Naive thymus-derived CD4-positive, alpha-beta T cell (primary cell): ENCODE results near the gene KANSL1L. TPM values are rescaled to one million over a fixed set of nuclear protein-coding genes. Genes with fewer than 3 reads are reported as not detected.

ENCODE experiments used
- ATAC-seq: fragments of 150-1000 bp; cut with Tn5 transposase; 2 replicates; pipeline ENCODE4 v1.10.0; 2021; ENCODE audit warnings: mild to moderate bottlenecking, moderate library complexity
- CTCF ChIA-PET: fragments of 350-600 bp; sonication (Branson Sonifier 250); formaldehyde crosslinking; loops from one replicate; lab custom pipeline; 2021; ENCODE audit warnings: antibody characterized with exemption; lab: Charles Lee
- POLR2A ChIA-PET: fragments of 350-600 bp; sonication (Branson Sonifier 250); formaldehyde crosslinking; loops from one replicate; lab custom pipeline; 2021; ENCODE audit warnings: antibody characterized with exemption, inconsistent platforms; lab: Charles Lee
- DNase-seq, 9 donors: peaks; one replicate each; pipeline versions ENCODE4 v3.0.0 to v3.0.0-alpha.2; 2020 to 2022; ENCODE audit warnings: mixed read lengths in 1 of 9
- H3K27ac ChIP-seq: one replicate; pipeline ENCODE4 v1.7.0; 2013; ENCODE audit warnings: mild to moderate bottlenecking, low read depth, low read length, moderate library complexity
- H3K27me3 ChIP-seq, 2 donors: one replicate each; pipeline ENCODE4 v1.7.0; 2013; ENCODE audit warnings: low read length in 2 of 2, mild to moderate bottlenecking in 2 of 2, moderate library complexity in 2 of 2; ENCODE audit not compliant: control insufficient read depth in 2 of 2, insufficient read depth in 2 of 2
- H3K36me3 ChIP-seq, 3 experiments: 1 replicate in 2 of 3; 2 replicates in 1 of 3; pipeline ENCODE4 v1.7.0; 2013; ENCODE audit warnings: low read length in 3 of 3, mild to moderate bottlenecking in 3 of 3, moderate library complexity in 1 of 3; ENCODE audit not compliant: insufficient read depth in 3 of 3, control insufficient read depth in 2 of 3
- H3K4me1 ChIP-seq, 2 donors: one replicate each; pipeline ENCODE4 v1.7.0; 2013; ENCODE audit warnings: low read length in 2 of 2, mild to moderate bottlenecking in 2 of 2, moderate library complexity in 1 of 2; ENCODE audit not compliant: control insufficient read depth in 2 of 2, insufficient read depth in 2 of 2
- H3K4me3 ChIP-seq: 2 replicates; pipeline ENCODE4 v1.7.0; 2013; ENCODE audit warnings: mild to moderate bottlenecking, low read length
- H3K9me3 ChIP-seq, 3 experiments: 1 replicate in 2 of 3; 2 replicates in 1 of 3; pipeline ENCODE4 v1.7.0; 2013; ENCODE audit warnings: low read length in 3 of 3; ENCODE audit not compliant: control insufficient read depth in 2 of 3
- H3K27ac Mint-ChIP-seq, 9 donors: one replicate each; pipeline ENCODE4 v1.8.0; 2020 to 2022; ENCODE audit warnings: mixed read lengths in 9 of 9, mild to moderate bottlenecking in 8 of 9, moderate library complexity in 5 of 9, inconsistent platforms in 2 of 9
- H3K27me3 Mint-ChIP-seq, 5 donors: one replicate each; pipeline ENCODE4 v1.8.0; 2021 to 2022; ENCODE audit warnings: mixed read lengths in 5 of 5, mild to moderate bottlenecking in 1 of 5
- H3K36me3 Mint-ChIP-seq, 5 donors: one replicate each; pipeline ENCODE4 v1.8.0; 2020 to 2022; ENCODE audit warnings: mixed read lengths in 5 of 5, mild to moderate bottlenecking in 3 of 5, inconsistent platforms in 1 of 5
- H3K4me1 Mint-ChIP-seq, 7 donors: one replicate each; pipeline ENCODE4 v1.8.0; 2020 to 2022; ENCODE audit warnings: mixed read lengths in 7 of 7, mild to moderate bottlenecking in 3 of 7, inconsistent platforms in 1 of 7
- H3K4me3 Mint-ChIP-seq, 10 donors: one replicate each; pipeline ENCODE4 v1.8.0; 2020 to 2022; ENCODE audit warnings: mild to moderate bottlenecking in 10 of 10, mixed read lengths in 10 of 10, moderate library complexity in 6 of 10, inconsistent platforms in 2 of 10
- H3K9me3 Mint-ChIP-seq, 11 donors: one replicate each; pipeline ENCODE4 v1.8.0; 2020 to 2022; ENCODE audit warnings: mixed read lengths in 11 of 11, mild to moderate bottlenecking in 4 of 11, inconsistent platforms in 1 of 11, moderate library complexity in 1 of 11
- intact Hi-C, 2 donors: fragments of 100-400 bp; cut with micrococcal nuclease; formaldehyde crosslinking; loops; one replicate each; pipeline ENCODE4 v1.15.1; 2023
- polyA plus RNA-seq, 2 donors: library from polyadenylated mRNA; unstranded; fragments of 300-500 nt; fragmentation: Illumina TruSeq; gene quantifications; one replicate each; pipeline ENCODE4 v1.2.3, GENCODE V29; 2021
- total RNA-seq, 6 experiments: library from RNA in 5 of 6; stranded (reverse) in 5 of 6; gene quantifications; 1 replicate in 5 of 6; 2 replicates in 1 of 6; pipeline ENCODE4 v1.2.3 and lab custom pipeline; 2021 to 2026

KANSL1L gene
- total and polyA plus RNA-seq, 7 experiments from 2014 or later, result 1.5 to 23.3 (median 8.4) TPM

DNA sequence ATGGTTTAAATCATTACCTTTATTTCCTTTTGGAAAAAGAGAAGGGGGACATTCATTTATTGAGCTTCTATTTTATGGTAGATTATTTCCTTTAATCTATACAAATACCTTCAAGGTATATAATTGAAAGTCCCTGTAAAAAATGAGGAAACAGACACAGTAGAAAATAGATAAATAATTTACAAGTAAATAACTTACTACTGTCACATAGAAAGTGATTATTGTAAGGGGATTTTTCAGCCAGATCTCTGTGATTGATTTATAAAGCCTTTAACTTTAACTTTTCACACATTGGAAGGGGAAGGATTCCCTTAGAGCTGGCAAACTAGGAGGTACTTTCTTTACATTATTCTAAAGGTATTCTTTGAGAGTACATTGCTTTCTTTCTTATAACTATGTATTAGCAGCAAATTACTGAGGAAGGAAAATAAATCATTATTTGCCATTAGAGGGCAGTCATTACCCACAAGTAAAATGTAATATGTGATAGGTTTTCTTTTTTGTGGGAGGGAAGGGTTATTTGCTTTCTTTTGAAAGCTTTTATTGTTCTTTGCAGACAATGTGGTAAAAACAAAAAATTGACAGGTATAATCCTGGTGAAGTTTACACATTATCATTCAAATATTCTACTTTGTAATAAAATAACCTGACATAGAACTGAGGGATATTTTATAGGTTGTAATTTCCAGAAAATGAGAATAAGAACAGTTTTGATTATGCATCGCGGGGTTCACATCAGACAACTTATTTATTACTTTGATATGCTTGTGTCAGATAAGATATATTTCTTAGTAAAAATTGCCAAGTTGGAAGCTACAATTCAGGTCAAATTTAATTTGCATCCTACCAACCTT, 193.6 kb downstream of the KANSL1L start:
- DNase-seq (peak in 6 of 9 donors; percentile 27 to 61 (median 48)), ATAC-seq (no peak)
- H3K27ac Mint-ChIP-seq, result no peak overlapping the region
- H3K4me1 Mint-ChIP-seq, result no peaks in the 10 kb centered on the region
- ChIA-PET POLR2A (no interaction called here), CTCF (interaction anchor here (0.6 to 4.0 kb wide), 9 partner anchors 15 to 227 kb away, joined by 3 to 37 read pairs (median 3); no protein-coding TSS in a partner anchor)
- no peak overlapping the region for H3K4me3 Mint-ChIP-seq
- intact Hi-C loops, result loop anchor here (1.0 kb wide), 3 partner anchors 96 to 222 kb away; no protein-coding TSS in a partner anchor
- Histone ChIP-seq H3K27ac (no peak overlapping the region), H3K4me1 (no peaks in the 10 kb centered on the region), H3K9me3 (no peaks in the 10 kb centered on the region), H3K27me3 (no peaks in the 10 kb centered on the region), H3K4me3 (no peak overlapping the region), H3K36me3 (no peaks in the 10 kb centered on the region)
- H3K9me3 Mint-ChIP-seq, result no peaks in the 10 kb centered on the region
- H3K27me3 Mint-ChIP-seq, result peaks cover 4 to 18% (median 11%) of the 10 kb centered on the region in 5 donors
- H3K36me3 Mint-ChIP-seq, result no peaks in the 10 kb centered on the region

- H3K4me3 Mint-ChIP-seq, result no peak overlapping the region
- POLR2A ChIA-PET, result no interaction called here
Observed at GRCh38 chr2:209976698-209977385, 194.4 kb downstream of the KANSL1L start.

GRCh38 chr2:209974576-209974975, 196.6 kb downstream of the KANSL1L start:
- Mint-ChIP-seq H3K9me3 (no peaks in the 10 kb centered on the region), H3K36me3 (no peaks in the 10 kb centered on the region), H3K27me3 (peaks cover 4 to 17% (median 10%) of the 10 kb centered on the region in 5 donors), H3K4me1 (no peaks in the 10 kb centered on the region), H3K4me3 (no peak overlapping the region), H3K27ac (no peak overlapping the region)
- Histone ChIP-seq H3K9me3 (no peaks in the 10 kb centered on the region), H3K27ac (no peak overlapping the region), H3K27me3 (no peaks in the 10 kb centered on the region), H3K4me1 (no peaks in the 10 kb centered on the region), H3K36me3 (no peaks in the 10 kb centered on the region), H3K4me3 (no peak overlapping the region)
- ATAC-seq, result no peak
- CTCF ChIA-PET, result no interaction called here
- intact Hi-C loops, result no loop called here
- POLR2A ChIA-PET, result no interaction called here
- no peak for DNase-seq

More at GRCh38 chr2:209976698-209977385, 194.4 kb downstream of the KANSL1L start:
- intact Hi-C loops, result loop anchor here (1.0 kb wide), 3 partner anchors 96 to 222 kb away; no protein-coding TSS in a partner anchor
- no peaks in the 10 kb centered on the region for H3K4me1 Mint-ChIP-seq
- H3K27ac Mint-ChIP-seq, result no peak overlapping the region
- no peak for DNase-seq
- no peaks in the 10 kb centered on the region for H3K9me3 ChIP-seq
- no peaks in the 10 kb centered on the region for H3K4me1 ChIP-seq
- no peak for ATAC-seq
- CTCF ChIA-PET, result interaction anchor here (0.6 to 4.0 kb wide), 8 partner anchors 11 to 225 kb away, joined by 3 to 37 read pairs (median 4); no protein-coding TSS in a partner anchor
- no peak overlapping the region for H3K4me3 ChIP-seq
- H3K9me3 Mint-ChIP-seq, result no peaks in the 10 kb centered on the region
- peaks cover 4 to 16% (median 13%) of the 10 kb centered on the region in 5 donors for H3K27me3 Mint-ChIP-seq
- no peaks in the 10 kb centered on the region for H3K27me3 ChIP-seq
- H3K27ac ChIP-seq, result no peak overlapping the region
- H3K36me3 ChIP-seq, result no peaks in the 10 kb centered on the region
- no peaks in the 10 kb centered on the region for H3K36me3 Mint-ChIP-seq

DNA sequence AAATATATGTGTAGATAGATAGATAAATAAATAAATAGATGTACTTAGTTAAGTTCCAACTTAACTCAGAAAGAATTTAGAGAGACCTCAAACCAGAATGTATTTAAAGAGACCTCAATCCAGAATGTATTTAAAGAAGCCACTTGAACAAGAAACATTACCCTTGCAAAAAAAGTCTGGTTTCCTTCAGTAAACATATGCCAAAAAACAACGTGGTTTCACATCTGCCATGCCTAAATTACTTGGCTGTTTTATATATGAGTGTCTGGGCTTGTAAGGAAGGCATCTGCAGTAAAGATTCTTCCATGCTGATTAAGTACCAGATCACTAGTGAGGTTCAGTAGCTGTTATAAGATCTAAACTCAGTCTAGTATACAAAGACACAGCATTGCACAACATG, 197.9 kb downstream of the KANSL1L start:
- ChIA-PET POLR2A (no interaction called here), CTCF (interaction anchor here (0.7 to 2.0 kb wide), 2 partner anchors 8 to 222 kb away, joined by 4 to 10 read pairs; no protein-coding TSS in a partner anchor)
- no peaks in the 10 kb centered on the region for H3K9me3 ChIP-seq
- H3K27me3 Mint-ChIP-seq, result peaks cover 4 to 17% (median 10%) of the 10 kb centered on the region in 5 donors
- intact Hi-C loops, result no loop called here
- DNase-seq (no peak), ATAC-seq (no peak)
- H3K36me3 Mint-ChIP-seq, result no peaks in the 10 kb centered on the region
- no peak overlapping the region for H3K27ac Mint-ChIP-seq
- no peaks in the 10 kb centered on the region for H3K36me3 ChIP-seq
- no peak overlapping the region for H3K27ac ChIP-seq
- H3K4me3 Mint-ChIP-seq, result no peak overlapping the region
- H3K4me1 Mint-ChIP-seq, result no peaks in the 10 kb centered on the region
- H3K27me3 ChIP-seq, result no peaks in the 10 kb centered on the region
- H3K9me3 Mint-ChIP-seq, result no peaks in the 10 kb centered on the region
- no peak overlapping the region for H3K4me3 ChIP-seq
- H3K4me1 ChIP-seq, result no peaks in the 10 kb centered on the region

Other genes with a start within 250 kb of the KANSL1L start
- gene RPE, start 168.8 kb downstream of the KANSL1L start, total RNA-seq, result 10 to 100 TPM; 15.9 to 47.3 (median 40.8) TPM
- 10 to 100 TPM; 21.1 to 23.7 TPM for gene RPE, start 168.8 kb downstream of the KANSL1L start, polyA plus RNA-seq
- gene ACADL, start 54.0 kb upstream of the KANSL1L start, total RNA-seq, result not detected
- not detected for gene ACADL, start 54.0 kb upstream of the KANSL1L start, polyA plus RNA-seq
- not detected for gene MYL1, start 143.8 kb upstream of the KANSL1L start, total RNA-seq
- not detected for gene MYL1, start 143.8 kb upstream of the KANSL1L start, polyA plus RNA-seq